ENCODE results near the gene CDH18.

Gene CDH18

DNA sequence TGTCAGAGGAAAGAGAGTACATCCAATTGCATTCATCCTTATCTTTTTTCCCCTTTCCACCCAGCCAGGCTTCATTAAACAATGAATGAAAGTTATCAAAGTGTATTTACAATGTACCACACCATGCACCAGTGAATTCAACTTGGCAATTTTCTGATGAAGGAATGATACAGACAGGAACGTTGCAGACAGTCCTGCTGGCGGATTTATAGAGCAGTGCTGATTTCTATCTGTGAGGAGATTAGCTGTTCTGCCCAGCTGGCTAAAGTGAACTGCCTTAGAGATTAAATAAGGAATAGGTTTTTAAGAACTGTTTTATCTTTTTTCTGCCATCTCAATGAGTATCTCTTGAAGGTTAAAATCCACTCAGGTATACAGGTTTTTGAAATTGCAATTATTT is 403.9 kb downstream of the CDH18 start:
- DNase-seq = no peak

DNA sequence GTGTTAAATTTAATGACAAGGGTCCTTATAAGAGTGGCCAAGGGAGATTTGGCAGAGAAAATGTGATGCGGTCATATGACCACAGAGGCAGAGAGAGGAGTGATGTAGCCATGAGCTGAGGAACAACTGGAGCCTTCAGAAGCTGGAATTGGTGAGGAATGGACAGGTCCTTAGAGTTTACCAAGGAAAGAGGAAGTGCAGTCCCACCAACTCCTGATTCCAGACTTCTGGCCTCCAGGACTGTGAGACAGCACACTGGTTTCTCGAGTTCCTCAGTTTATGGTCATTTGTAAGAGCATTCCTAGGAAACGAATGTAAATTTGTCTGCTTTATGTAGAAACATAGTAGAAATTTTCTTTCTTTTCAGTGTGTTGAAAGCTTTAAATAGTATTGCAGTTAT is 410.1 kb downstream of the CDH18 start:
- DNase-seq = no peak

DNA sequence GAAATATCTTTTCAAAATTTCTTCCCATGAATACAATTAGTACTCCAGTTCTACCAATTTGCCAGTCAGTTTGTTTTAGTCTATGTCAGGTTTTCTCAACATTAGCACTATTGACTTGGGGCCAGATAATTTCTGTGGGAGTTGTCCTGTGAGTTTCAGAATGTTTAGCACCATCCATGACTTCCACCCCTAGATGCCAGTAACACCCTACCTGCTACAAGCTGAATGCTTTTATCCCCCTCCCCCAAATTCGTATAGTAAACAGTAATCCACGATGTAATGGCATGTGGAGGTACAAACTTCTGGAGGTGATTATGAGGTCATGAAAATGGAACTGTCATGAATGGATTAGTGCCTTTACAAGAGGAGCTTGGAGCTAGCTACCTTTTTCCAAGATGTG is 420.0 kb downstream of the CDH18 start:
- DNase-seq = no peak

DNA sequence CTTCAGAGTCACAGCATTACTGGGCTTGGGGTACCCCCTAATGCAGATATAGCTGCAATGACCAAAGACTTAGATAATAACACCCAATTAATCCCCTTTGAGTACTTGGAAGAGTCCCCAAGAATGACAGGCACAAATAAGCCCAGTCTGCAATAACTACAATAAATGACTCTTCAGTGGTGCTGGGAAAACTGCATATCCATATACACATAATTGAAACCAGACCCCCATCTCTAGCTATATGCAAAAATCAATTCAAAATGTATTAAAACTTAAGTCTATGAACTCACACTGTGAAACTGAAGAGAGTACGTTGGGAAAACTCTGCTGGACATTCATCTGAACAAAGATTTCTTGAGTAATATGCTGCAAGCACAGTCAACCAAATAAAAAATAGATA is 422.5 kb downstream of the CDH18 start:
- no peak for DNase-seq

DNA sequence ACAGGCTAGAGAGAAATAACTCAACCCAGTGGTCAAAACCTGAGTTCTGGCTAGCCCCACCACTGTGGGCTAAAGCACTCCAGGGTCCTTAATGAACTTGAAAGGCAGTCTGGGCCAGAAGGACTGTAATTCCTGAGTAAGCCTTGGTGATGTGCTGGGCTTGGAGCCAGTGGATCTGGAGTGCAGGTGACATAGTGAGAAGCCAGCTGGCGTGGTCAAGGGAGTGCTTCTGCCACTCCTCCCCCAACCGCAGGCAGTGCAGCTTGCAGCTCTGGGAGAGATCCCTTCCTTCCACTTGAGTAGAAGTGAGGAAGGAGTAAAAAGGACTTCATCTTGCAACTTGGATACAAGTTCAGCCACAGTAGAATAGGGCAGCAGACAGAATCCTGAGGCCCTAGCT is 424.0 kb downstream of the CDH18 start:
- no peak for DNase-seq

DNA sequence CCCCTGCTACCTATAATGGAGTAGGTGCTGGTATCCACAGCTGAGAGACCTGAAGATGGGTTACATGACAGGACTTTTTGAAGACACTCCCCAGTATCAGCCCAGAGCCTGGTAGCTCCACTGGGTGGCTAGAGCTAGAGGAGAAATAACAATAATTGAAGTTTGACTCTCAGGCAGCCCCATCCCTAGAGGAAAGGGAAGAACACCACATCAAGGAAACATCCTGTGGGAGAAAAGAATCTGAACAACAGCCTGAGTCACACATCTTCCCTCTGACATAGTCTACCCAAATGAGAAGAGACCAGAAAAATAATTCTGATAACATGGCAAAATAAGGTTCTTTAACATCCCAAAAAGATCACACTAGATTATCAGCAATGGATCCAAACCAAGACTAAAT is 432.1 kb downstream of the CDH18 start:
- no peak for DNase-seq

DNA sequence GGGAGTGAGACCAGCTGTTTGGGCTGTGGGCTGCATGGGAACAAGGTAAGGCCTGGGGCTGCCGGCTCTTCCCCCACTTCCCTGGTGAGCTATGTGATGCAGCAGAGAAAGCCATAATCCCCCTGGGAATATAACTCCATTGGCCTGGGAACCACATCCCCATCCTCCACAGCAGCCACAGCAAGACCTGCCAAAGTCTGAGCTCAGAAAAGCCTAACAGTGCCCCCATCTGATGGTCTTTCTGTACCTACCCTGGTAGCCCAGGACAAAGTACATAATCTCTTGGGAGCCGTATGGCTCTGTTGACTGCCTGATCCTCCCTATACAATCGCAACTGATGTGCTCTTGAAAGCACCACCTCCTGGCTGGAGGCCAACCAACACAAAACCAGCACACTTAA is 432.6 kb downstream of the CDH18 start:
- DNase-seq = no peak

DNA sequence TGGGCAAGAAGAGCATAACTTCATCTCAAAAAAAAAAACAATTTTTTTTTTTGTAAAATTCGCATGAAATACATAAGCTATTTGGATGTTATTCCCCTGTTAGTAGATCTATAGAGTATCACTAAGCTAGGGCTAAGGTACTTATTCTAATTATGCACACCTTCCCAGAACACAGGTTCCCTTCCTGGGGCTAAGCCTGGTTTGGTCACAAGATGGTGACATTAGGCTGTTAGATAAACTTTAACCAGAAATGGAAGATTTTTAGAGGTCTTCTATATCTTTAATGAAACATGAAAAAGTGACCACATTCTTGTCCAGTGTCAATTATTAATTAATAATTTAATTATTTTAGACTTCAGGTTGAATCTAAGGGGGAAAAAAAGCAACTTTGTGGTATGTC is 433.5 kb downstream of the CDH18 start:
- no peak for DNase-seq

DNA sequence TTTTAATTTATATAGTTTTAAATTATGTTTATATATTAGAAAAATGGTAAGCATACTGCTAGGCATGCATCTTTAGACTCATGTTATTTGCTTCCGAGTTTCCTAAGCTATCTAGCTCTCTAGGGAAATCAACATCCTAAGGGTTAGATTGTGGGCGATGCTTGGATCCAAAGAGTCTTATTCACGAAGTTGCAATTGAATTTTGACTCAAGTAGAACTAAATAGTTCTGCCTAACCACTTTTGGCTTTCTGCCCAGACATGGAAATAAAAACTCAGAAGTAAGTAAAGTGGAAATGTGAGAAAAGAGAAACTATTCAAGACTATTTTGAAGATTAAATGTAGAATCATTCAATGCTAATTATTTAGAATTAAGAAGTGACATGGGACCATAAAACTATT is 440.4 kb downstream of the CDH18 start:
- DNase-seq = no peak

DNA sequence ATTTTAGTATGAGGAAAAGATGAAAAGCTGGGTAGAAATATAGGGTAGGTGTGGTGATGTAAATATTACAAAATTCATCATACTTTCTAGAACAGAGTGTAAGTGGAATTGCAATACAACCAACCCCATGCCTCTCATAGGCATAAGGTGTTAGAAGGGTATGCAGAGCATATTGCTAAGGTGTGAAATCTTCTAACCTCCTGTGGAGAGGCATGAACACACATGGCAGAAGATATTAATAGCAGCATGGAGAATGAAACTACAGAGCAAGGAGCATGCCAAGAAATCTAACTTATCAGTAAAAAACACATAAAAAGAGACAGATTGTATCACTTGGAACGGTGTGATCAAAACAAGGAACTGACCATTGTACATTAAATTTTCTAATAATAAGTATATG is 441.5 kb downstream of the CDH18 start:
- no peak for DNase-seq

DNA sequence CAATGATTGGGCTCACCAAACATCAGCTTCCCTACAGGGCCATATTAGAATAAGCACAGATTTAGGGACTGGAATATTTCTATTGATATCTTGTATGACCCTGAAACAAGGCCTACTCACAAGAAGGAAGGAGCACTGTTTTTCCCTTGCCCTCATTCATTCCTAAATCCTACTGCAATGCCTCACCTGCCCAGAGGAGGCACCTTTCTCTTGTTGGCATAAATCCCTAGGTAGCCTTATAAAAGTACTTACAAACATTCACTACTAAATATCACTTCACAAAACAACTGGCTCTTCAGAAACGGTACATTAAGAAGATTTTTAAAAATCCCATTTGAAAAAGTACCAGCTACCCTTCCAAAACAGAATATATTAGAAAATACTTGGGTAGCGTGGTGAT is 449.4 kb downstream of the CDH18 start:
- DNase-seq = no peak

DNA sequence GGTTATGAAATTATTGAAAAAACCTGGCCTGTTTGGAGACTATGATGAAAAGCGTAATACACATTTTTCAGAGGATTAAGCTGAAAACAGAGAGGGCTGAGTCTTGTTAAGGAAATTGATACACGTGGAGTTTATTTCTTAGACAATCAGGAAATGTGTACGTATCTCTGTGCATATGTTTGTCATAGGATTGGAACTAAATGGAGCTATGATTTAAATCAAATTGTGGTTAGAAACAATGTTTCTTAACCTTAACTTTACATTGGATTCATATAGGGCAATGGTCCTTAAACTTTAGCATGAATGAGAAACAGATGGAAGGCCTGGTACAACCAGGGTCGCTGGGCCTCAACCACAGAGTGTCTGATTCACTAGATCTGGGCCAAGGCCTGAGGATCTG is 451.6 kb downstream of the CDH18 start:
- DNase-seq = no peak

DNA sequence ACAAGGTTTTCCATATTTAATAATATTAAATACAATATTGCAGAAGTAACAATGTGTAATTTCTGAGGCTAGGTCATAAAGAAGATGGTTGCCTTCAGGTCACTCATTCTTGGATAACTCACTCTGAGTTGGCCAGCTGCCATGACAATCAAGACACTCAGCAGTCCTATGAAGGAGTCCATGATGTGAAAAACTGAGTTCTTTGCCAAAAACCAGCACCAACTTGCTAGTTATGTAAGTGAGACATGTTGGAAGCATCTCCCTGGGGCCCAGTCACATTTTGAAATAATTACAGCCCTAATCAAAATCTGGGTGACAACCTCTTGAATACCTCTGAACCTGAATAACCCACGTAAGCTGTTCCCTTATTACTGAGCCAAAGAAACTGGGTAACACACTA is 453.2 kb downstream of the CDH18 start:
- no peak for DNase-seq

DNA sequence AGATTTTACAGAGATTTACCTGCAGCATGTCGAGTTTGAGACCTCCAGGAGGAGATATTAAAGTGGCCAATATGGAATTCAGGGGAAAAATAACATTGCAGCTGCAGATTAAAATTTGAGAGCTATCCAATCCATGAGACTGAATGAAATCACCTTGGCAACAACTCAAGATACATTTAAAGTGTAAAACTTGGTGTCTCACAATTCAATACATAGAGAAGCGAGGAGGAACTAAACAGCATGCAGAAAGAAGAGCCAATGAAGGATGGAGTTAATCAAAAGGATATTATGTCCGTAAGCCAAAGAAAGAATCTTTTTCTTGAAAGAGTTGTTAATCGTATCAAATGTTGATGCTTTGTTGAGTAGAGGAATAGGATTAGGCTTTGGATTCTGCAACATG is 455.1 kb downstream of the CDH18 start:
- no peak for DNase-seq

DNA sequence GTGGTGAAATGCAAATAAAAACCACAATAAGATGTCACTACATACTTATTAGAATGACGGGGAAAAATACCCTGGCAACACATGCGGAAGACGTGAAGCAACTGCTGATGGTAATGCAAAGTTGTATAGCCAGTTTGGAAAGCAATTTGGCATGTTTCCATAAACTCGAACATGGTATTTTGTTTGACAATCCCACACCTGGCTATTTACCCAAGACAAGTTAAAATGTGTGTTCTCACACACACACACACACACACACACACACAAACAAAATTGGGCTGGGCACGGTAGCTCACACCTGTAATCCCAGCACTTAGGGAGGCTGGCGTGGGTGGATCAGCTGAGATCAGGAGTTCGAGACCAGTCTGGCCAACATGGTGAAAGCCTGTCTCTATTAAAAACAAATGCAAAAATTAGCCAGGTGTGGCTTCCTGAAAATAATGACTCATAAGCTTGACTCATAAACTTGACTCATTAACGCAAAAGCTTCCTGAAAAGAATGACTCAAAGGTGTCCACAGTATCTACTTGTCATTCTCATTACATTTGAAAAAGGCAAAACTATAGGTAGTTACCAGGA is 456.5 kb downstream of the CDH18 start:
- DNase-seq = no peak

DNA sequence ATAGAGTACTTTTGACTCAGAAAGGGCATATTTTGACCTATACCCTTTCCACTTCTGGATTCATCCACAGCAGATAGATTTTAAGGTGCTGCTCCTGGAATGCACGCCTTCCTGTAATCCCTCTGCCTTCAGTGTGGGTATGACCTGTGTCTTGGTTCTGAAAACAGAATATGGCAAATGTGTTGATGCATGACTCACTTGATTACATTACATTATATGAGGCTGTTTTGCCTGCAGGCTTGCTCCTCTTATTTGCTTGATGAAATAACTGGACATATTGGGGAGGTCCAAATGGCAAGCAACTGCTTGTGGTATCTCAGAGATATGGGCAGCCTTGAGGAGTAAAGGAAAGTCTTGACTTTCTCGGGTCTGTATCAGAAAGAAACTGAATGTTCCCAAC is 468.6 kb downstream of the CDH18 start:
- no peak for DNase-seq

DNA sequence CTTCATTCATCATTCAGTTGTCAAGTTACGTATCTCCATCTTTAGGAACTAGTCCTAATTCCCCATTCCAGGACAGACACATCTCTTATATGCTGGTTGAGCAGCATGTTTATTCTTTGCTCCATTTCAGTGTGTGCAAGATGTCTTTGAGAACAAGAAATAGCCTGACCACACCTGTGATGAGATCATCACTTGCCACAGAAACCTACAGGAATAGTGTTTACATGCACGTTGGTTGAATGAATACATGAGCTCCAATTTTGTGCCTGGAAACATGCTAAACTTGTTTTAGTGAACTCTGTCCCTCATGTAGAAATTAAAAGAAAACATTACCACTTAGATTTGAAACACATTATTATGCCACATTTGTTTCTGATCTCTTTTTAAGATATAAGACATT is 489.1 kb downstream of the CDH18 start:
- DNase-seq = no peak

DNA sequence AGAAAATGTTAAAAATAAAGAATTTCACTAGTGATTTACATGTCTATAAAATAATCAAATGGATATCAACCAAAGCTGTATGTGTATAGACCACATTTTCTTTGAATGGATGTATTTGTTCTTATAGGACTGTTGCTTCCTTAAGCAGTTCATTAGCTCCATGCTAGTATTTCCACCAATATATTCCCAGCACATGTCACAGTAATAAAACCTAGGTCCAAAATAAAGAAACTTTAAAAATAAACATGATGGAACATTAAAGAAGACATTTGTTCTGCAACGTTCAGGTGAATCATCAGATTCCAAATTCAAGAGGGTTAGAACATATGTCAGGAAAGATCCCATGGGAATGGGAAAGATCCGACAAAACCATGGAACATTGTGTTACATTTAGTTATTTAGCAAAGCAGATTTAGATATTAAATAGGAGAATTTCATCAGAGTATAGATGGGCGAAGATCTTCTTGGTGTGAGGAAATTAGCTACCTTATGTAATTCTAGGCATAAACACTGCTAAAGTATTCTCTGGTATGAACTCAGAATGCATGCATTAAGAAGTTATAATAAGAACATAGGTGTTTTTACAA is 490.7 kb downstream of the CDH18 start:
- no peak for DNase-seq

DNA sequence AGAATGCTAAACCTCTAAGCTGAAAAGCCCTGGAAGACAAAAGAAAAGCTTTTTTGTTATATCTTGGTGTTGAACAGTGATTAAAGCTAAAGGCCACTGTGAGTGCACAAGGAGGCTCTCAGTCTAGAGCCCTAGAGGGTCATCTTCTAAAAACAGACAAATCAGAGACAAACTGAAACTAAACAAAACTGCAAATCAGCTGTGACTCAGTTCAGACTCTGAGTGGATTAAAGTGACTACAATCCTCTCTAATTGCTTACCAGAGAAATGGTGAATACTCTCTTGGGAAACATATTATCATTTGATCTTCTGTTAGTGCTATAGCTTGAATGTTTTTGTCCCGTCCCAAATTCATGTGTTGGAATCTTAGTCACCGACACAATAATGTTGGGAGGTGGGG is 491.9 kb downstream of the CDH18 start:
- DNase-seq = no peak

DNA sequence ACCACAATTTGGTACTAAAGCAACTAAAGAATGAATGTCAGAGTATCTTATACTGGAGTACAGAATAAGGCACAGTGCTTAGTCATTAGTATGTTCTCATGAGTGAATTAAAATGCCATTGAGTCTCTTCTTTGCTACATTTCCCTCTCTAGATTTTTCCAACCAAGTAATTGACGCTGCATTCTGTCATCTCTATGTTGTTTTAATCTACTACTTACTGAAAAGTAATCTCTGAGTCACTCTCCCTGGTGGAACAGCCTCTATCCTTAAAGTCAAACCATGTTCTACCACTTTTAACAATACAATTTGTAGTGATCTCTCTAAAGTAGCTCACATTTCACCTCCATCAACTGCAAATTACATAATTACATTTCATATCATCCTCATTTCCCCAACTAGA is 495.1 kb downstream of the CDH18 start:
- no peak for DNase-seq

DNA sequence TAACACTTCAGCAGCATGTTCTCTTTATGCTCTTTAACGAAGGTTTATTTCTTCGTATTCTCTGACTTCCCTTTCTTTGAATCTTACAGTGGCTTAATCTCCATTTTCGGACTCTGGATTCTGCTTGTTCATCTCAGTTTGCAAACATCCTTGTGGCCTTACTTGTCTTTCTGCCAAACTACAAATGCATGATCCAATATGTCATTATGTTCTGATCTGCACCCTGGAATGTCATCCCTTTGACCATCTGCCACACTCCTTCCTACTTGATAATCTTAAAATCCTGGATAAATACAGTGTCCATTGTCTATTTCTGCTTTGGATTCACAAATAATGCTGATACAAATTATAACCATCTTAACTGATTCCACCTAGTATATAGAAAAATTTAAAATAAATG is 499.2 kb downstream of the CDH18 start:
- no peak for DNase-seq

DNA sequence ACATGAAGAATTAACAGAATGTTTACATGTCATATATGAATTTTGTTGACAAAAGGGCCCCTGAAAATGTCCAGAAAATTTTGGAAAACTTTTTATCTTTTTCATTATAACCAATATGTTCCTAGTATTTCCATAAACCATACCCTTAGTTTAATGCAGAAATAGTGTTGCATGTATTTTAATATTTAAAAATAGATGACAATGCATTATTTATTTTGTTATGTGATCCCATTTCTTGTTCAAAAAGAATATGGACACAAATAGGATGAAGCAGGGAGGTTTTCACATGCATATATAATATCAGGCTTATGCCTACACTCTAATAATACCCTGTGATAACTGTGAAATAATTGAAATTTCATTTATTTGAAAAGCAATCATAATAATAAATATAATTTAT is 500.5 kb downstream of the CDH18 start:
- no peak for DNase-seq

DNA sequence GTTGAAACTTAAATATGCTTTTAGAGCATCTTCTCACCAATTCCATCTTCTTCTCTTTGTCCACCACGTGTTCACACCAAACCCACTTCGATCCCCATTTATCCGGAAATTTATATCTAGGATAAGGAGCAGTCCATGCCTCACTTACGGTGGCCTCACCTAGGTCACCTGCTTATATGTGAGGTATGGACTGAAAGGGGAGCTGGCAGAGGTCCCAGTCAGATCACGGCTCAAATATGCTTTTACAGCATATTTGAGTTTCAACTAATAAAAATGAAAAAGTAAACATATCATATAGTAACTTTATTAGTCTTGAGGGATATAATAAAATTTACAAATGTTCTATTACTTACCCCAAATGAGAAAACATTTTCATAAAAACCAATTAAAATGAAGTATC is 508.4 kb downstream of the CDH18 start:
- DNase-seq = no peak

DNA sequence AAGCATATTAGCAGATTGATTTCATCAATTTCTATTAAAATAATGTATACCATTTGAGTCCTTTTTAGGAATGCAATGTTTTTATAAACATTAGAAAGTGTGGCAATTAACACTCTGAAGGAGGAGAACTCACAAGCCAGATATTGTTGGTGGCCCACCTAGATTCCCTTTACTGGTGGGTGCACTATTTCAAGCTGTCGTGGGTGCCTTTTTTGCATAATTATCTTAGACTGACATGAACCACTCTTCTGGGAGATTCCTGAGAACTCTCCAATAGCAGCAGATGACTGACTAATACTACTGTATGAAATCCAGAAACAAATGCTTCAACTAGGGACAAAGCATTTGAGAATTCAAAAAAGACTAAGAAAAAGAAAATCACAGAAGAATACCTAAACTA is 526.0 kb downstream of the CDH18 start:
- DNase-seq = no peak

DNA sequence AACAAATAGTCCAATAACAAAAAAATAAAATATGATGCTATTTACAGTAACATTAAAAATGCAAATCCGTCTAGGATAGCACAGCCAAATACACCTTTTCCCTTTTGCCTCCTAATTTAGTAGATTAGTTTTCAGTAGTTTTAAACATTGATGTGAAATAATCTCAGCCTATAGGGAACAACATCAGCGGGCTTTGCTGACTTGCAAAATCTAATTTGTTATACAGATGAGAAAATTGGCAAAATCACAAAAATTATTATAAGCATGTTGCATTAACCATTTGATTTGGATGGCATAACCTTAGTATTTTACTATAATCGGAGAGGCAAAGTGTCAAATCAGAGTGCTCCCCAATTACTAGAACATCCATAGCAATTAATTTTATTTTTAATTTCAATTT is 563.5 kb downstream of the CDH18 start:
- DNase-seq = no peak
